GM12878 (cell line): ENCODE measurements around the gene LAT. TPM values are rescaled to one million over a fixed set of nuclear protein-coding genes. Genes with fewer than 3 reads are reported as not detected.
A peak's percentile ranks its signal among the peaks of the same experiment; 100 is the strongest.

Experiments
- ATAC-seq: fragments of 200-7000 bp; cut with Tn5 transposase; 3 replicates; pipeline ENCODE4 v1.9.1; 2020; ENCODE audit warnings: mild to moderate bottlenecking, moderate library complexity
- BruUV-seq: library from RNA; stranded (reverse); fragments of 400-500 nt; replicated peaks from 2 replicates; lab custom pipeline; 2021; lab: Mats Ljungman, UMichigan
- CTCF ChIA-PET: fragments of 300-600 bp; sonication (Branson Sonifier 250); formaldehyde crosslinking; extraction: SDS; loops from one replicate; lab custom pipeline; 2021; ENCODE audit warnings: inconsistent platforms; lab: Yijun Ruan, JAX
- POLR2A ChIA-PET: fragments of 350-600 bp; formaldehyde crosslinking; extraction: SDS; loops from one replicate; lab custom pipeline; 2021; ENCODE audit warnings: inconsistent platforms; lab: Charles Lee
- RAD21 ChIA-PET: fragments of 300-600 bp; sonication (Branson Sonifier 250); formaldehyde crosslinking; loops from one replicate; lab custom pipeline; 2023; ENCODE audit warnings: antibody characterized with exemption; ENCODE audit not compliant: unreplicated experiment; lab: Charles Lee
- SMC1A ChIA-PET: fragments of 300-600 bp; sonication (Branson Sonifier 250); formaldehyde crosslinking; loops from one replicate; lab custom pipeline; 2023; ENCODE audit not compliant: unreplicated experiment, uncharacterized antibody; lab: Charles Lee
- DNase-seq: peaks from one replicate; pipeline ENCODE4 v3.0.0-alpha.2; 2011; ENCODE audit warnings: low read depth, low spot score
- FAIRE-seq: peaks from 3 replicates; lab custom pipeline; 2011; peaks lifted over from hg19 to GRCh38; lab: Jason Lieb, UNC
- H2AFZ ChIP-seq: 2 replicates; pipeline ENCODE4 v1.6.0; 2011; ENCODE audit warnings: low read depth, low read length, control low read depth; ENCODE audit not compliant: control insufficient read depth
- H3K27ac ChIP-seq: 2 replicates; pipeline ENCODE4 v1.5.1; 2011; ENCODE audit warnings: control low read depth; ENCODE audit not compliant: control insufficient read depth, insufficient read depth
- H3K27me3 ChIP-seq, 2 experiments: replicated peaks in 1 of 2; 2 replicates each; pipeline versions ENCODE4 v1.6.0 to v1.6.1; 2011; ENCODE audit warnings: low read length in 1 of 2; ENCODE audit not compliant: control insufficient read depth in 2 of 2, insufficient read depth in 2 of 2
- H3K36me3 ChIP-seq, 2 experiments: 2 replicates each; pipeline ENCODE4 v1.5.1; 2011; ENCODE audit warnings: low read length in 1 of 2; ENCODE audit not compliant: control insufficient read depth in 2 of 2, insufficient read depth in 2 of 2
- H3K4me1 ChIP-seq: 2 replicates; pipeline ENCODE4 v1.6.1; 2011; ENCODE audit warnings: mild to moderate bottlenecking, low read length, moderate library complexity, mixed read lengths; ENCODE audit not compliant: control insufficient read depth, insufficient read depth
- H3K4me2 ChIP-seq: 2 replicates; pipeline ENCODE4 v1.6.0; 2011; ENCODE audit warnings: control low read depth; ENCODE audit not compliant: control insufficient read depth, insufficient read depth
- H3K4me3 ChIP-seq: fragments of 200-600 bp; sonication (generic); 2 replicates; pipeline ENCODE4 v1.5.1; 2016
- H3K79me2 ChIP-seq: 2 replicates; pipeline ENCODE4 v1.6.0; 2011; ENCODE audit warnings: low read length; ENCODE audit not compliant: control insufficient read depth, insufficient read depth
- H3K9ac ChIP-seq: 2 replicates; pipeline ENCODE4 v1.8.0; 2011; ENCODE audit warnings: low read length, control low read depth, mixed read lengths; ENCODE audit not compliant: control insufficient read depth, insufficient read depth
- H3K9me3 ChIP-seq: replicated peaks from 3 replicates; pipeline ENCODE4 v1.5.1; 2011; ENCODE audit warnings: mild to moderate bottlenecking, low read length; ENCODE audit not compliant: control insufficient read depth, insufficient read depth
- H4K20me1 ChIP-seq: 2 replicates; pipeline ENCODE4 v1.6.0; 2011; ENCODE audit not compliant: control insufficient read depth, insufficient read depth
- ASH2L ChIP-seq: fragments of 300-600, 200-600 bp; sonication (generic); IDR thresholded peaks from 2 replicates; pipeline ENCODE4 v1.6.1; 2017; ENCODE audit warnings: low read depth, mild to moderate bottlenecking, borderline replicate concordance
- MTA2 ChIP-seq: fragments of 450-650 bp; IDR thresholded peaks from 2 replicates; pipeline ENCODE4 v1.6.1; 2016; ENCODE audit warnings: low read depth, mild to moderate bottlenecking, moderate library complexity
- NR2C1 ChIP-seq: fragments of 450-650 bp; IDR thresholded peaks from 2 replicates; pipeline ENCODE4 v1.6.1; 2017; ENCODE audit warnings: antibody characterized with exemption, mild to moderate bottlenecking, moderate library complexity
- NR2F1 ChIP-seq: fragments of 450-650 bp; conservative IDR thresholded peaks from 2 replicates; pipeline ENCODE4 v1.6.1; 2017; ENCODE audit warnings: mild to moderate bottlenecking
- NRF1 ChIP-seq: conservative IDR thresholded peaks from 2 replicates; pipeline ENCODE4 v1.6.1; 2011; ENCODE audit warnings: mild to moderate bottlenecking, low read depth, low read length, improper control_type of control experiment
- YBX1 ChIP-seq: fragments of 450-650 bp; IDR thresholded peaks from 2 replicates; pipeline ENCODE4 v1.6.1; 2016; ENCODE audit warnings: antibody characterized with exemption
- ZBED1 ChIP-seq: IDR thresholded peaks from 2 replicates; pipeline ENCODE4 v1.6.1; 2016; ENCODE audit warnings: borderline replicate concordance
- ZNF207 ChIP-seq: fragments of 450-650 bp; IDR thresholded peaks from 2 replicates; pipeline ENCODE4 v1.6.1; 2014; ENCODE audit warnings: antibody characterized with exemption, mild to moderate bottlenecking, borderline replicate concordance
- ZNF274 ChIP-seq: IDR thresholded peaks from one replicate; pipeline ENCODE4 v1.8.0; 2011; ENCODE audit not compliant: insufficient read length, insufficient read depth
- WGBS: methylation state at CpG from one replicate; pipeline ENCODE4 v1.1.6; 2016; ENCODE audit warnings: low lambda C conversion rate; ENCODE audit not compliant: insufficient replicate concordance, insufficient coverage; ENCODE audit errors: missing lambda C conversion rate; 5-methylcytosine and 5-hydroxymethylcytosine counted together
- in situ Hi-C: fragments of 300-500 bp; cut with MboI; formaldehyde crosslinking; loops from 9 replicates; pipeline ENCODE4 v1.14.3; 2018; ENCODE audit warnings: mixed read lengths
- intact Hi-C: fragments of 100-400 bp; cut with micrococcal nuclease; formaldehyde crosslinking; loops from one replicate; pipeline ENCODE4 v1.14.2; 2022; ENCODE audit not compliant: unreplicated experiment
- polyA plus RNA-seq, 11 experiments: library from polyadenylated mRNA; depleted of rRNA in 4 of 11; unstranded in 6 of 11; stranded (reverse) in 5 of 11; fragments of >200 nt; fragmentation: Nextera tagmentation in 4 of 11; fragmentation: Illumina TruSeq in 1 of 11; extraction: Ambion mirVana in 4 of 11; extraction: Trizol in 1 of 11; gene quantifications; 1 replicate in 1 of 11; 2 replicates in 10 of 11; pipeline versions ENCODE4 v1.2.1 to v1.2.3, GENCODE V29; 2011 to 2016; ENCODE audit warnings: inconsistent platforms in 2 of 11, missing spikeins in 2 of 11, low read depth in 1 of 11
- total RNA-seq, 4 experiments: library from RNA; depleted of rRNA in 3 of 4; stranded (reverse); fragments of >200 nt in 3 of 4; fragmentation: Illumina TruSeq in 1 of 4; extraction: Trizol in 1 of 4; gene quantifications; 2 replicates each; pipeline versions ENCODE4 v1.2.1 to v1.2.3, GENCODE V29; 2013 to 2021
- TF ChIP-seq, protein P1 (sequence below): fragments of 450-650 bp; IDR thresholded peaks from 2 replicates; pipeline ENCODE4 v1.6.1; 2016; ENCODE audit warnings: mild to moderate bottlenecking, moderate library complexity, borderline replicate concordance
- TF ChIP-seq, protein P2 (sequence below): IDR thresholded peaks from 2 replicates; pipeline ENCODE4 v1.6.1; 2012; ENCODE audit warnings: low read depth, low read length, improper control_type of control experiment
- TF ChIP-seq, protein P3 (sequence below): fragments of 450-650 bp; IDR thresholded peaks from 2 replicates; pipeline ENCODE4 v1.6.1; 2017; ENCODE audit warnings: low read depth, mild to moderate bottlenecking, moderate library complexity
- TF ChIP-seq, protein P4 (sequence below): fragments of 450-650 bp; IDR thresholded peaks from 2 replicates; pipeline ENCODE4 v1.6.1; 2018; ENCODE audit warnings: mild to moderate bottlenecking, low read depth, moderate library complexity; ENCODE audit not compliant: partially characterized antibody

Gene LAT
- total and polyA plus RNA-seq, 10 of the 15 experiments (the other 5 are each of a cell fraction or from before 2014, with no cell fraction given): 0.39 to 6.9 (median 2.0) TPM

DNA sequence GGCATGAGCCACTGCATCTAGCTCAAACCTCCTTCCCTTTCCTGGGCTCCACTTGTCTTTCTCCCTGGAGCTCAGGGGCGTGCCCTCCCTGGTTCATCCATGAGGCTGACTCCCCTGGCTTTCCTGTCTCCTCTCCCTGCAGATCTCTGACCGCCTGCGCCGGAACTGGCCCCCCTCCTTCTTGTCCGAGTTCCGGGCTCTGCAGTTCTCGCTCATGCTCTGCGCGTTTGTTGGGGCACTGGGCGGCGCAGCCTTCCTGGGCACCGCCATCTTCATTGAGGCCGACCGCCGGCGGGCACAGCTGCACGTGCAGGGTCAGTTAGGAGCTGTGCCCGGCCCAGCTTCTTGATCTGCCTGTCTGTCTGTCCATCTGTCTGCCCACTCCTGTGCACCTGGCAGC, 1.2 kb upstream of the LAT start (continued):
- TF ChIP-seq, protein P1, sequence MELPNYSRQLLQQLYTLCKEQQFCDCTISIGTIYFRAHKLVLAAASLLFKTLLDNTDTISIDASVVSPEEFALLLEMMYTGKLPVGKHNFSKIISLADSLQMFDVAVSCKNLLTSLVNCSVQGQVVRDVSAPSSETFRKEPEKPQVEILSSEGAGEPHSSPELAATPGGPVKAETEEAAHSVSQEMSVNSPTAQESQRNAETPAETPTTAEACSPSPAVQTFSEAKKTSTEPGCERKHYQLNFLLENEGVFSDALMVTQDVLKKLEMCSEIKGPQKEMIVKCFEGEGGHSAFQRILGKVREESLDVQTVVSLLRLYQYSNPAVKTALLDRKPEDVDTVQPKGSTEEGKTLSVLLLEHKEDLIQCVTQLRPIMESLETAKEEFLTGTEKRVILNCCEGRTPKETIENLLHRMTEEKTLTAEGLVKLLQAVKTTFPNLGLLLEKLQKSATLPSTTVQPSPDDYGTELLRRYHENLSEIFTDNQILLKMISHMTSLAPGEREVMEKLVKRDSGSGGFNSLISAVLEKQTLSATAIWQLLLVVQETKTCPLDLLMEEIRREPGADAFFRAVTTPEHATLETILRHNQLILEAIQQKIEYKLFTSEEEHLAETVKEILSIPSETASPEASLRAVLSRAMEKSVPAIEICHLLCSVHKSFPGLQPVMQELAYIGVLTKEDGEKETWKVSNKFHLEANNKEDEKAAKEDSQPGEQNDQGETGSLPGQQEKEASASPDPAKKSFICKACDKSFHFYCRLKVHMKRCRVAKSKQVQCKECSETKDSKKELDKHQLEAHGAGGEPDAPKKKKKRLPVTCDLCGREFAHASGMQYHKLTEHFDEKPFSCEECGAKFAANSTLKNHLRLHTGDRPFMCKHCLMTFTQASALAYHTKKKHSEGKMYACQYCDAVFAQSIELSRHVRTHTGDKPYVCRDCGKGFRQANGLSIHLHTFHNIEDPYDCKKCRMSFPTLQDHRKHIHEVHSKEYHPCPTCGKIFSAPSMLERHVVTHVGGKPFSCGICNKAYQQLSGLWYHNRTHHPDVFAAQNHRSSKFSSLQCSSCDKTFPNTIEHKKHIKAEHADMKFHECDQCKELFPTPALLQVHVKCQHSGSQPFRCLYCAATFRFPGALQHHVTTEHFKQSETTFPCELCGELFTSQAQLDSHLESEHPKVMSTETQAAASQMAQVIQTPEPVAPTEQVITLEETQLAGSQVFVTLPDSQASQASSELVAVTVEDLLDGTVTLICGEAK: no peak
- TF ChIP-seq, protein P2, sequence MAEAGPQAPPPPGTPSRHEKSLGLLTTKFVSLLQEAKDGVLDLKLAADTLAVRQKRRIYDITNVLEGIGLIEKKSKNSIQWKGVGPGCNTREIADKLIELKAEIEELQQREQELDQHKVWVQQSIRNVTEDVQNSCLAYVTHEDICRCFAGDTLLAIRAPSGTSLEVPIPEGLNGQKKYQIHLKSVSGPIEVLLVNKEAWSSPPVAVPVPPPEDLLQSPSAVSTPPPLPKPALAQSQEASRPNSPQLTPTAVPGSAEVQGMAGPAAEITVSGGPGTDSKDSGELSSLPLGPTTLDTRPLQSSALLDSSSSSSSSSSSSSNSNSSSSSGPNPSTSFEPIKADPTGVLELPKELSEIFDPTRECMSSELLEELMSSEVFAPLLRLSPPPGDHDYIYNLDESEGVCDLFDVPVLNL: no peak

DNA sequence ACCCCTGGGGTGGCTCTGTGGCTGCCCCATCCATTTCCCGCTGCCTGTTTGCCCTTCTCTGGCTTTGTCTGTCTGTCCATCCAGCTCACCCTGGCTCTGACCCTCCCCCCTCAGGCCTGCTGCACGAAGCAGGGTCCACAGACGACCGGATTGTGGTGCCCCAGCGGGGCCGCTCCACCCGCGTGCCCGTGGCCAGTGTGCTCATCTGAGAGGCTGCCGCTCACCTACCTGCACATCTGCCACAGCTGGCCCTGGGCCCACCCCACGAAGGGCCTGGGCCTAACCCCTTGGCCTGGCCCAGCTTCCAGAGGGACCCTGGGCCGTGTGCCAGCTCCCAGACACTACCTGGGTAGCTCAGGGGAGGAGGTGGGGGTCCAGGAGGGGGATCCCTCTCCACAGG, 761 bp upstream of the LAT start:
- DNase-seq (no peak), ATAC-seq (no peak), FAIRE-seq (no peak)
- BruUV-seq: no TSS peak
- Histone ChIP-seq H3K4me2 (peak overlapping the region; percentile 74; the same call in 1 of the 2 replicates), H3K9ac (peak overlapping the region; percentile 39; the same call in 1 of the 2 replicates), H4K20me1 (no peaks in the 10 kb centered on the region), H3K4me1 (peaks cover 12% of the 10 kb centered on the region), H3K9me3 (no peaks in the 10 kb centered on the region; the same call in 2 of the 3 replicates), H3K27me3 (no peaks in the 10 kb centered on the region), H2AFZ (no peak overlapping the region), H3K27ac (no peak overlapping the region; the same call in 1 of the 2 replicates), H3K36me3 (peaks cover 0 to 10% of the 10 kb centered on the region in 2 experiments; a peak in 3 of 4 replicates), H3K4me3 (no peak overlapping the region), H3K79me2 (no peaks in the 10 kb centered on the region)
- POLR2A ChIA-PET: interaction anchor here (0.5 to 1.1 kb wide), 2 partner anchors 10 to 56 kb away, joined by 6 to 8 read pairs; no protein-coding TSS in a partner anchor
- intact Hi-C loops: no loop called here
- CTCF ChIA-PET: interaction anchor here (1.0 to 2.0 kb wide), 2 partner anchors 10 to 22 kb away, joined by 3 to 5 read pairs; no protein-coding TSS in a partner anchor
- 72% methylated on average over 12 of the region's 12 CpGs for WGBS
- SMC1A ChIA-PET: interaction anchor here (0.8 to 1.4 kb wide), 3 partner anchors 9 to 35 kb away, joined by 3 read pairs; partner anchors contain the start of gene SPNS1
- in situ Hi-C loops: no loop called here
- RAD21 ChIA-PET: no interaction called here
- TF ChIP-seq, protein P3, sequence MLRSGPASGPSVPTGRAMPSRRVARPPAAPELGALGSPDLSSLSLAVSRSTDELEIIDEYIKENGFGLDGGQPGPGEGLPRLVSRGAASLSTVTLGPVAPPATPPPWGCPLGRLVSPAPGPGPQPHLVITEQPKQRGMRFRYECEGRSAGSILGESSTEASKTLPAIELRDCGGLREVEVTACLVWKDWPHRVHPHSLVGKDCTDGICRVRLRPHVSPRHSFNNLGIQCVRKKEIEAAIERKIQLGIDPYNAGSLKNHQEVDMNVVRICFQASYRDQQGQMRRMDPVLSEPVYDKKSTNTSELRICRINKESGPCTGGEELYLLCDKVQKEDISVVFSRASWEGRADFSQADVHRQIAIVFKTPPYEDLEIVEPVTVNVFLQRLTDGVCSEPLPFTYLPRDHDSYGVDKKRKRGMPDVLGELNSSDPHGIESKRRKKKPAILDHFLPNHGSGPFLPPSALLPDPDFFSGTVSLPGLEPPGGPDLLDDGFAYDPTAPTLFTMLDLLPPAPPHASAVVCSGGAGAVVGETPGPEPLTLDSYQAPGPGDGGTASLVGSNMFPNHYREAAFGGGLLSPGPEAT: no peak
- no peak for TF ChIP-seq NR2C1
- no peak for TF ChIP-seq YBX1
- TF ChIP-seq MTA2: no peak
- no peak for TF ChIP-seq ZNF207
- TF ChIP-seq NR2F1: no peak
- TF ChIP-seq ZBED1: no peak
- TF ChIP-seq NRF1: no peak
- TF ChIP-seq ASH2L: no peak
- TF ChIP-seq, protein P4, sequence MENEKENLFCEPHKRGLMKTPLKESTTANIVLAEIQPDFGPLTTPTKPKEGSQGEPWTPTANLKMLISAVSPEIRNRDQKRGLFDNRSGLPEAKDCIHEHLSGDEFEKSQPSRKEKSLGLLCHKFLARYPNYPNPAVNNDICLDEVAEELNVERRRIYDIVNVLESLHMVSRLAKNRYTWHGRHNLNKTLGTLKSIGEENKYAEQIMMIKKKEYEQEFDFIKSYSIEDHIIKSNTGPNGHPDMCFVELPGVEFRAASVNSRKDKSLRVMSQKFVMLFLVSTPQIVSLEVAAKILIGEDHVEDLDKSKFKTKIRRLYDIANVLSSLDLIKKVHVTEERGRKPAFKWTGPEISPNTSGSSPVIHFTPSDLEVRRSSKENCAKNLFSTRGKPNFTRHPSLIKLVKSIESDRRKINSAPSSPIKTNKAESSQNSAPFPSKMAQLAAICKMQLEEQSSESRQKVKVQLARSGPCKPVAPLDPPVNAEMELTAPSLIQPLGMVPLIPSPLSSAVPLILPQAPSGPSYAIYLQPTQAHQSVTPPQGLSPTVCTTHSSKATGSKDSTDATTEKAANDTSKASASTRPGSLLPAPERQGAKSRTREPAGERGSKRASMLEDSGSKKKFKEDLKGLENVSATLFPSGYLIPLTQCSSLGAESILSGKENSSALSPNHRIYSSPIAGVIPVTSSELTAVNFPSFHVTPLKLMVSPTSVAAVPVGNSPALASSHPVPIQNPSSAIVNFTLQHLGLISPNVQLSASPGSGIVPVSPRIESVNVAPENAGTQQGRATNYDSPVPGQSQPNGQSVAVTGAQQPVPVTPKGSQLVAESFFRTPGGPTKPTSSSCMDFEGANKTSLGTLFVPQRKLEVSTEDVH: no peak
- TF ChIP-seq ZNF274: no peak
